Forelimb muscle (tissue), 1 donor: ENCODE data around the gene GADL1. TPM values are rescaled to one million over a fixed set of nuclear protein-coding genes. Genes with fewer than 3 reads are reported as not detected.

ENCODE experiments used
- DNase-seq: peaks from one replicate; pipeline ENCODE4 v3.0.0-alpha.2; 2013; ENCODE audit warnings: low read depth
- polyA plus RNA-seq: library from polyadenylated mRNA; unstranded; fragments of 120-200 nt; gene quantifications from one replicate; pipeline ENCODE4 v1.2.1, GENCODE V29; 2013; ENCODE audit not compliant: insufficient read length

The GADL1 gene
- polyA plus RNA-seq, 1 donor: 28.7 TPM

DNA sequence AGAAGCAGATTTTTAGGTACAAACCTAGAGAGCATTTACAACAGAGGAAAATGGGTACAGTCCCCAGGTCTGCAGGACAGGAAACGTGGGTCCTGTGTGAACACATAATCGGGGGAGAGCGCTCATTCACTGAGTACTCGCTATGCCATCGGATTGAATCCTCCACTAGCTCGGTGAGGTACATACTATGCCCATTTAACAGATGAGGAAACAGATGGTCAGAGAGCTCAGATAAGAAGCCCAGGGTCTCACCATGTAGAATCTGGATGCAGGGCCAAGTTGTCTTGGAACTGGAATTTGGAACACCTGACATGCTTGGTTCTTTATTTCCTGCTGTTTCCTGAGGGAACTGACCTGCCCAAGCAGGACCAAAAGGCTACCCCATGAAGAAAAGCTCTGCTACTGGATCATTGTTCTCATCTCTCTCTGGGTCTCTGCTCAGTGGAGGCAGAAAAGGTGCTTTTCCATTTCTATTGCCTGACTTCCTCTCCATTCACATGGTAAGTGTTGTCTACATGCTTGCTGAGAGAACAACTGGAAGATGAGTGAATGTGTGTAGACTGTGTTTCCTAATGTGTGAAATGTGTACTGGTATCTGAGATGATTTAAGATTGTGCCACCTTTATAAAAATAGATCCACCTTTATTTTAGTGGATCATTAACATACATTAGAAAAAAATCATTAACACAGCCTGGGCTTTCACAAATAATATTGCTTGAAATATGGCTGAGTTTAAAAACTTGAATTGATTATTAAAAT is 199.0 kb downstream of the GADL1 start:
- DNase-seq: no peak

DNA sequence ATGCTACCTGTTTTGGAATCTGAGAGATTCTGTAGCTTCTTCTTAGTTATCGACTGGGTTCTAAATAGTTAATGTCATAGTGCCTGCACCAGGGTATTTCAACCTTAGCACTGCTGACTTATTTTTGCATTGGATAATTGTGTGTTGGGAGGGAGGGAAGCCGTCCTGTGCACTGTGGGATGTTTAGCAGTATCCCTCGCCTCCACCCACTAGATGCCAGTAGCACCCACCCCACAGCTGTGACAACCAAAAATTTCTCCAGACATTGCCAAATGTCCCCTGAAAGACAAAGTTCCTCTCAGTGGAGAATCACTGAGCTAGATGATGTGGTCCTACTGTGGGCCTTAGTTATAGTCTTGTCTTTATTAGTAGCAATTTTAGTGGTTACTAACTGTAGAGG is 199.8 kb downstream of the GADL1 start:
- DNase-seq: no peak

DNA sequence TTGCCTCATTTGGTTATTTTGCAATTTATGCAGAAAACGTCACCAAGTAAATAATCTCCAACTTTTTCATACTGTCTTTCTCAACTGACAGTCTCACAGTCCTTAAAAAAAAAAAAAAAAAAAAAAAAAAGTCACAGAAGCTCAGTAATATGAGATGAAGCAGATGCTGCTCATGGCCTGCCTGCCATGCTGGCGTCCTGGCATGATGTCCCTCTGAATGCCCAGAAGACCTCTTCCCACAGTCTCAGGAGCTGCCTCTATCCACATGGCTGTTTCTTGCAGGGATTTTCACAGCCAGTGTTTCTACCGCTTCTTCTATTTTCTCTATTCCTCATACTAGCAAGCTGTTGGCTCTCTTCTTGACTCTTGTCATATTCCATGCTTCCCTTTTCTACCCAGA is 200.3 kb downstream of the GADL1 start:
- no peak for DNase-seq

DNA sequence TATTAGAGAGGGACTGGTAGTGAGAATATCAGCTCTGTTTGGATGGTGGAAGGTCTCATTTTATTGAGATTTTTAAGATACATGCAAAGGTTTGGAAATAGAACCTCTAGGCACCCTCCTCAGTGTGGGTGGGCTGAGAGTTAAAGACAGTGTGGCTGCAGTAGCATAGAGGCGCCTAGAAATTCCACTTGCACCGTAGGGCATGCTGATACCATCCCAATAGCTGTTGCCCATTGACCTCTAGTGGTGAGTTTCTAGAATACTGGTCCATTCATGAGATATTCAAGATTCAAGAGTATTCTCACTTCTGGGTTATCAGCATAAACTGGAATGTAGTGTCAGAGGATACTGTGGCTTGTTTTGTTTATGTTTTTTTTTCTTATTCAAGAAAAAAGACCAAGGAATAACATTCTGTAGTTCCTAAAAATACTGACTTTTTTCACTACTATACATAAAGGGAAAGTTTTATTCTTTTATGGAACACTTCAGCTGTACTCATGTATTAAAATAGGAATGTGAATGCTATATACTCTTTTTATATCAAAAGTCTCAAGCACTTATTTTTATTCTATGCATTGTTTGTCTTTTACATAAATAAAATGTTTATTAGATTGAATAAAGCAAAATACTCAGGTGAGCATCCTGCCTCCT is 200.9 kb downstream of the GADL1 start:
- DNase-seq: peak; percentile 55

DNA sequence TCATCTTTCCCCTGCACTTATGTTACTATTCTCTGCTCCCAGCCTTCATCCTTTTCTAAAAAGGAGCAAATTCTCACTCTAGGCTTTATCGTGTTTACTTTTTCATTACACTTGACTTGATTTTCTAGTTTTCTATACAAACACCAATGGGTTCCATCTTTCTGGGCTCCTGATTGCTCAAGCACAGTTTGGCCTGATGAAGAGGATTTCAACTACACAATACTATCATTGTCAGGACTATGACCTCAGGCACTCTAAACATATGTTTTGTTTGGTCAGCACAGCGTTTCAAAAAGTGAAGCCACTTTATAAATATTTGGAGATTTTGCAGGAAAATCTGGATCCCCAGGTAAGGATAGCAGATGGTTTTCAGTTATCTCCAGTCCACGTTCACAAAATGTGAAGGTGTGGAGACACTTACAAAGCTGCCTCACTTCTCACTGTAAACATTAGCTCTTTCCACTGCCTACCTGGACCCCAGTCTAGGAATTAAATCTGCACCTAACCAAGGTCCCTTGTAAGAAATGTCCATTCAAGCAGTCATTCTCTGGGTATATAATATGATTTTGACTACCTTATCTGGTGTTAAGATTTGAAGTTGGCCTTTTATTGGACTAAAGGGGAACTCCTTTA is 201.8 kb downstream of the GADL1 start:
- no peak for DNase-seq

DNA sequence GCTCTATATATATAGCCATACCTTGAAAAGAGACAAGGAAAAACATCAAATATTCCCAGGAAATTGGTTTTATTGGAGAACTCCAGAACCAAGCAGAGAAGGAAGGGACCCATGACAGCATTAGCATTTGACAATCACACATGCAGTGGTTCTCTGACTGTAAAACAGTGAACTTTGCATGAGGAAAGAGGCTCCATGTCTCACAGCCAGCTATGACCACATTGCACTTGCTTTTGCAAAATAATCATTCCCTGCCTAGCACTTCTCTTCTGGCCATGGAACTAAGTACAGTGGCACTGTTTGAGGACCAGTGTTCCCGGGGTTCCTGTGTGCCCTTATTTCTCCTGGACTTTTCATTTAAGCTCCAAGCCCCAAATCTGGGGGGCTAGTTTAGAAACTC is 202.5 kb downstream of the GADL1 start:
- no peak for DNase-seq

DNA sequence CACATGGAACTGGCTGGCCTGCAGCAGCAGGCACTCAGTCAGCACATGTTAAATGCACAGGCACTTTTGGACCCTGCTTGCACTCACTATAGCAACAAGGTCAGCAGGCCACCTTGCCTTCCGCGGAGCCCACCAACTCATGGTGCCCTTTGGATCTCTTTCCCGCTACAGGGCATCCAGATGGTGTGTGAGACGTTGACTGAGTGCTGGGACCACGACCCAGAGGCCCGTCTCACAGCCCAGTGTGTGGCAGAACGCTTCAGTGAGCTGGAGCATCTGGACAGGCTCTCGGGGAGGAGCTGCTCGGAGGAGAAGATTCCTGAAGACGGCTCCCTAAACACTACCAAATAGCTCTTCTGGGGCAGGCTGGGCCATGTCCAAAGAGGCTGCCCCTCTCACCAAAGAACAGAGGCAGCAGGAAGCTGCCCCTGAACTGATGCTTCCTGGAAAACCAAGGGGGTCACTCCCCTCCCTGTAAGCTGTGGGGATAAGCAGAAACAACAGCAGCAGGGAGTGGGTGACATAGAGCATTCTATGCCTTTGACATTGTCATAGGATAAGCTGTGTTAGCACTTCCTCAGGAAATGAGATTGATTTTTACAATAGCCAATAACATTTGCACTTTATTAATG is 203.1 kb downstream of the GADL1 start:
- DNase-seq: no peak

DNA sequence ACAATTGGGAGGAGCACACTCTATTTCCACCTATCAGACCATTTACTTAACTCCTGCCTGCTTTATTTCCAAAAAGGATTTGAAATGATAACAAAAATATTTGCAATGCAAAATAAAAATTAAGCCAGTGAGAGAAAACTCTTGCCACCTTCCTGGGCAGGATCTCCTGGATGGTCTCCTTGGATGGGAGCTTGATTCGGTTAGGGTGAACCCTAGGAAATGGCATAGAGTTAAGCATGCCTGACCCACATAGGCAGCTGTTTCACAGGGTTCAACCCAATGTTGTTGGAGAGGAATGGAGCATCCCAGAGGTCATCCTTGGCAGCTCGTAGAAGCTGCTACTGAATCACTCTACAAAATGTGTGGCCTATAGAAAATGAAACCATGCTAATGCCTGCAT is 204.3 kb downstream of the GADL1 start:
- DNase-seq: no peak

DNA sequence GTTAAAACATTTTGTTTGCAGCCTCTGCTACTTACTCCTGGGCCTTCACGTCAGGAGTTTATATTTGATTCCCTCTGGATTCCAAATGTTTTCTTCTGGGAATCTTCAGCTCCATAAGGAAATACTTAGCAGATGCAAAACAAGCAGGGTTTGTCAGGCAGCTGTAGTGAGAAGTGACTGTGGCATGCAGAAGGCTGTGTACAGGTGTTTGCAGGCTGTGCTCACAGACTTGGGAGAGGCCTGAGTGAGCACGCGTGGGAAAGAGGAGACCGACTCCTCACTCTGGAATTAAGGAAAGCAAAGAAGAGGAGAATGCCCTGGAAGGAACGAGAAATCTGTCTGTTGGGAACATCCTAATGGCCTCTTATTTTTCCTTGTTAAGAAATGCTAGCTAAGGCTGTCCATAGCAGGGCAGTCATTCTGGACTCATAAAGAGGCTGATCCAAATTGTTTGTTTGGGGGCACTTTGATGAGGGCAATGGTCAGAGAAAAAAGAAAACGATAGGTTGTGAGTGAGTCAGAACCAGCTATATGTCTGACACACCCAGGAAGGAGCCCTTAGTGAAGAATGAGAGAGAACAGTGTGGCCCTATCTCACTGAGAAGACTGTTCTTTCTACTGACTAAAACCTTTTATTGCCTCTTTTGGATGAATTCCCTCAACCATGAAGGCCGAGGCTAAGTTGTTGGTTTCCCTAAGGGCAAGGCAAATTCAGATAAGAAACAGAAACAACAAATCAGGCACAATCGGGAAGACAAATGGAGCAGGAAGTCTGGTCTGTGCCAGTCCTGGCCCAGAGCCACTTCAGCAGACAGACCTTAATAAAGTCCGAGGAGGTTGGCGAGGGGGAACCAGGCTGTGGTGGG is 205.5 kb downstream of the GADL1 start:
- no peak for DNase-seq

DNA sequence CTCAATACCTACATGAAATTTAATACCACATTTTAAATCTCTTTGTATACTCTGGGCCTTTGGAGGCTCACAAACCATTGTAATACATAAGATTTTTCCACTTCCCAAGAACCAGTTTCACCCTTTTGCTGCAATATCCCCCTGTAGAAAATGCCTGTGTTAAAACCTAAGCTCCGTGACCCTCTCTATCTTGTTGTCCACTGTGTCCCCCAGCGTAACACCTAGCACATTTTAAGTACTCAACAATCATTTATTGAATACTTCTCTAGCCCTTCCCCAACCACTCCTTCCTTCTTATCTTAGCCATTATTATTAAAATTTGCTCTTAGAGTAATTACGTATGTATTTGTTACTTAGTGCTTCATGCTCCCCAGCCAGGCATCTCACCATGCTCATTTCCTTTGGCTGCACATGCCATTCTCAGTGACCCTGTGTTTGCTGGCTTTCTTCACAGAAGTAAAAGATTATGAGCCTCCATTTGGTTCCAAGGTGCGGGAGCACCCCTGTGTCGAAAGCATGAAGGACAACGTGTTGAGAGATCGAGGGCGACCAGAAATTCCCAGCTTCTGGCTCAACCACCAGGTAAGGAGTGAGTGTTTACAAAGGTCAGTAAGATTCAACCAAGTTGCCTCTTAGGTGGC is 206.4 kb downstream of the GADL1 start:
- no peak for DNase-seq

DNA sequence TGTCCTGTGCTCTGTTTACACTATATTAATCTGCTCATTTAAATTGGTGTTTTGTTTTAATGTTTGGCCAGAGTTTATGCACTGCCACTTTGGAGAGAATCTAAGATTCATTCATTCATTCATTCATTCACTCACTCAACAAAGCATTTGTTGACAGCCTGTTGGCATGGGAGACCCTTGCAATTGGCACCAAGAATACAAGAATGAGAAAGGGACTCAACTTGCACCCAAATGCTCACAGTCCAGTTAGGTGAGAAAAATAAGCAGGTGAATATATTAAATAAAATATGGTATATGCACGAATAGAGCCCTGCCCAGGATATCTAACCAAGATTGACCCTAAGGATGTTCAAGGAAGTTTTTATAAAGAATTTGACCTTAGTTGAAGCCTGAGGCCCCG is 207.7 kb downstream of the GADL1 start:
- DNase-seq: no peak

DNA sequence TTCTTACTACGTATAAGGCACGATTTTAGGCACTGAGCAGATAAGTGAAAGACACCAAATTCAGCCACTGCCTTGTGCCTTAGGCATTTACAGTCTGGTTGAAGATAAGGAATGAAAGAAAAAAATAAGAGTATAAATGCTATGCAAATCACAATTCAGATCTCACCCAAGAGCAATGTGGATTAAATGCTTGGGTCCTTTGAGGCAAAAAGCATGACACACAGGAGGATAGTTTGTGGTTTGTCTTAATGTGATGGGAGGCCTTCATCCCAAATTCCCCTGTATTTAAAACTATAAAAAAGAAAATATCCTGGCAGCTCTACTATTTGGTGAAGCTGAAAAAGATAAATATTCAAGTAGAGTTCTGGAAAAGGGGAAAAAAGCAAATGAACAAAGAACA is 208.3 kb downstream of the GADL1 start:
- DNase-seq: no peak

DNA sequence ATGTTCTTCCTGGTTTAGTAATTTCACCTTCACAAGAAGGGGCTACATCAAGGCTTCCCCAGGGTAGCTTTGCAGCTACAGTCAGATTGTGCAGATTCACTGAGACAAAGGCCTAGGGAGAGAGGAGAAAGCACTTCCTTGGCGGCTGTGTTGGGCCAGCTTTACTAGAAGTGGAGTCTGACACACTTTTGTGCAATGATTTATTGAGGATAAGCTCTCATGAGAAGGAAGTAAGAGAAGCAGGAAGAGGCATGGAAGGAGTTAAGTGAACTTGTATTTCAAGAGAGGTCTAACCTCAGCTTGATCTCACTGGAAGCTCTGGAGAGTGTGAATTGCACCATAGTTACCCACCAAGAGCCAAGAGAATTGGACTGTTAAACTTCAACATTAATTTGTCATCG is 209.2 kb downstream of the GADL1 start:
- no peak for DNase-seq

DNA sequence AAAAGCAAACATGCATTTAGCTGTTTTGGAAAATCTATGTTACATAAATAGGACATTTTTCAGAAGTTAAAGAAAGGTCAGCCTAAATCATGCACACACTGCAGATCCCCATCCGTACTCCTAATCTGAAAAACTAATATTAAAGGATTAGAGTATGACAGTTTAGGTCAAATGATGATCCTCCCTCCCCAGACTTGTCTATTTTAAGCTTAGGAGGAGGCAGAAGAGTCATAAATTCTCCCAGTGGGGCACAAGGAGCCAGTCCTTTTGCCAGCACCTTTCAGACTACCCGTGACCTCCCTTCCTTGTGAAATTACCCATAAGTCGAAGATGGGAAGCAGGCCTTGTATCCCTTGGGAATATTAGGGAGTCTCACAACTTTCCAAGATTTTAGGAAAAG is 210.1 kb downstream of the GADL1 start:
- DNase-seq: no peak

DNA sequence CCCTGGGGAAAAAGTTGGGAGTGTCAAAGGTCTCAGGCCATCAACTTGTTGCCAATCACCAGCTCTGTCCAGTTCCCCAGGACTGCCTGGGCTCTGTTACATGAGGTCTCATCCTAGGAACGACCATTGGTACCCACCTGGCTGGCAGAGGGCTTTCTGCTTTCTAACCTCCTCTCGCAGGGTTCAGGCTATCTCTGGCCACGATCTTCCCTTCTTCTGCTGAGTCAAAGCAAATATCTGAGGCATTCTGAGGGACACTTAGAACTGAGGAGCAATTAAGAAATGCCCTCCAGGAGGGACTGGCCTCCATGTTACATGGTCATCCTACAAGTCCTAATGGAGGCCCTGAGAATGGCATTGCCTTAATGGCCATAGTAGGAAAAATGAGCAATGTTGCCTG is 210.7 kb downstream of the GADL1 start:
- no peak for DNase-seq

DNA sequence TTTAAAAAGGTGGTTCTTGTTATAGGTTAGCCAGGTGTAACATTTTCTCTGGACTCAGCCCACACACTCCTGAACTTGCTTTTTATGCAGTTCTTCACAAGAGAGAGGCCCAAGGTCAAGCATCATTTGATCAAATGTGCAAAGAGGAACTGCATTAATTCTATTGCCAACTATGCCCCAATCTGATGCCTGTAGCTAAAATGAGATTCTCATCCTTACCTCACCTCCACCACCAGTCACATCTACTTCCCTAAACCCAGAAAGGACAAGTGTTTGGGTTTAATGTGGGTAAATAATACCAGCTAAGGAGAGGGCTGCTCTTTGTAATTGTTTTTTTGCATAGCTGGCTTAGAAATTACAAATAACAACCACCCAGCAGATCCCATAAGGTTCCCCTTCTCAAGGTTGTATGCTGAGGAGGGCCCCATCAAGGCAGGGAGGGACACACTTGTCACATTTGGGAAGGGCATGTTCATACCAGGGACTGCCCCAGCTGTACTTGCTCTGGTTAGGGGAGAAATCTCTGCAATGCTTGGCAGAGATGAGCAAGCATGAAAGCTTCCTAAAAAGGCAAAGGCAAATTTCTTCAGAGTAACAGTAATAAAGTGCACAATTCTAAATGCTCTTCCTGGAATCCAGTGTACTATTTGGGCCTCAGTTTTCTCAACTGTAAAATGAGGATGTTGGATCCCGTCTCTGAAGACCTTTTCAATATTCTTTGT is 211.9 kb downstream of the GADL1 start:
- no peak for DNase-seq

DNA sequence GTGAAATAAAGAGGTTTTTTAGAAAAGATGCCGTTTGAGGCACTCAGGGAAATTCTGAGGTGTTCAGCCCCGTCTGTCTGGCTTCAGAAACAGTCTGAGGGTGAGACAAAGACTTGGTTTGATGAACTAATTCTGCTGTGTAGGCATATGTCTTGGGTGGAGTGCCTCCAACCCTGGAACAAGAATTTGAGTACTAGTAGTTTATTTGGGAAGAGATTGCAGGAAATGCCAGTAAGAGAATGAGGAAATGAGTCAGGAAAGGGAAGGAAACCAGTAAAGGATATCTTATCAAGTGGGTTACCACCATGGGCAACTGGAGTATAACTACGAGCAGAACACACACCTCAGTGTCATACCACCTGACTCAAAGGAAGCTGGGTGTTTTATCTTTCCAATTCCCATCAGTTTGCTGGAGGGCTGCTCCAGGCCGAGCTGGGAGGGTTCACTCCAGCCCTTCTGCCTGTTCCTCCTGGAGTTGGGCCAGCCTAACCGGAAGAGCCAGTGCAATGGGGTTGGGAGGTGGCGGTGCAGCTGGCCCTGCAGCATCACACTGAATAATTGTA is 212.7 kb downstream of the GADL1 start:
- no peak for DNase-seq

DNA sequence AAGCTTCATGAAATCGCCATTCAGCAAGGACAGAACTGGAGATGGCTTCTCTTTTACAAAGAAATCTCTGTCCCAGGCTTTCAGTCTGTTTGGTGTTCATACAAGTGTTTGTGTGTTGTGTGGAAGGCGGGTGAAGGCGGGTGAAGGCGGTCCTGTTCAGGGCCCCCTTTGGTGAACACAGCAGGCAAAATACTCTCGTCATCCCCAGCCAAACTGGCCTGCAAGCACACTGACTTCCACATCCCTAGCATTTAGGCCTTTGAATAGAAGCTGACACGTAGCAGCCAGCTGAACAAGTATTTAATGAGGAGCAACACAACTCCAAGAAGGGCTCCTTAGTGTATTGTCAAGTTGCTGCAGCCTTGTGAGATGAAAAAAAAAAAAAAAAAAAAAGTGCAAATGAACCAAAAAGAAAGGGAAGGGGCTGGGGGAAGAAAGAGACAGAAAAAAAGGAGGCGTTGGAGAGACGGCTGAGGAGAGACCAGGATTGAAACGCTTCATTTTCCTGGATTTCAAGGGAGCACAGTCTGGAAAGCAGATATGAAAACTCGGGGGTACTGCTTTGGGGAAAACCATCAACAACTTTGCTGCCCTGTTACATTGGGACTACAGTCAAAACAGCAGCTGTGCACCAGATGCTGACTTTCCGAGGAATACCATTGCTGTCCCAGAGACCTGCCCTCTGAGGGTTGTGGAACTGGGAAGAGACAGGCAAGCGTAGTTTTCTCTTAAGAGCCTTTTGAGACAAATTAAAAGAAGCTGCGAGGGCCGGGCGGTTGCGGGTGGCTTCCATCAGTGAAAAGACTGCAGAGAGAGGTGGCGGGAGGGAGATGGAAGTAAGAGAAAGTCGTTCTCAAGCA is 213.4 kb downstream of the GADL1 start:
- DNase-seq: peak; percentile 55

DNA sequence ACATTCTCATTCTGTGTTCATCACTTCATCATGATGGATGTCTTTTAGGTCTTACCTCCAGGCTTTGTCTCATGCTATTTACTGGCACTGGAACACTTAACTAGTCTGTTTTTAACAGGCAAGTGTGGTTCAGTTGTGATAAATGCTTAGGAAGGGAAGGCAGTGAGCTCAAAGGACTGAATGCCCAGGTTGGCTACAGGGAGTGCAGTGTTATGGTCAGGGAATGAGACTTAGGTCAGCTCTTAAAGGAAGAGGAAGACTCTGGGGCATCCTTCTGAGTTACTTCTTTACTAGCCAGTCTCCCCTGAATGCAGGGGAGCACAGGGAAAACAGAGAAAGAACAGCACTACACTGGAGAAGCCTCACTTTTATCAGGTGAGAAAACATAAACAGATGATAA is 215.4 kb downstream of the GADL1 start:
- no peak for DNase-seq
